ENCODE data around the gene ENPP6. TPM values are rescaled to one million over a fixed set of nuclear protein-coding genes. Genes with fewer than 3 reads are reported as not detected.
"Not testable (repeated sequence)": the region's sequence is repeated elsewhere in the genome, so short reads cannot be mapped to it uniquely, and the experiment has no call there.

The ENPP6 gene
- total RNA-seq, 2 experiments from 2014 or later, result 0.47 to 0.75 TPM

DNA sequence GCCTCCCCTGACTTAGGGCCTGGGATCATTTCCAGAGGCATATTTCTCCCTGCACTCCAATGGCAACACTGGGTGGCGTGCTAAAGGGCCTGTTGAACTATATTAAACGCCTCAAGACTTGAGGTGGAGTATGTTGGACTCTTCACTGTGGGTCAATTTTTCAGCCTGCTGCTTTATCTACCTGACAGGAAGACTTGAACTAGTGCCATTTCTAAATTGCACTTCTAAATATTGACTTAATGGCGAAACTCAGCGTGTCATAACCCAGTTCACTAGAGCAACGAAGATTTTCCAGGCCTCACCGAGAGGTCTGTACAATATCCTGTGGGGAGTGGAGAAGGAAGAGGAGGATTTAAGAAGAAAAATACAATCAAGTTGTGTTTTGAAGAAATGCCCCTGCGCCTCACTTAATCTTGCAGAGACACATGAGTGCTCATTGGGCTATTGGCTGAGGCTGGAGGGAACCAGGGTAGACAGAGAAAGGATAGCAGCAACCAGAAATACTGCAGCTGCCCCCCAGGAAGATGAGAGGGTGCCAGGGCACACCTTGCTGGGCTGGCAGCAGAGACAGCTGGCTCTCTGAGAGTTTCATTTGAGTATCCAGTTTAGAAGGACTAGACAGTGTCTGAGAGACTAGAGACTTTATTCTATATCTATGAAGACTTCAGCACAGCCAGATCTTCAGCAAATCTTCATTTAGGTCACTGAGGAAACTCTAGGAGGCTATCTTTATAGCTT is 67.4 kb downstream of the ENPP6 start:
- POLR2A ChIA-PET, result no interaction called here
- Mint-ChIP-seq H3K27me3 (peaks cover 6% of the 10 kb centered on the region), H3K9me3 (no peaks in the 10 kb centered on the region), H3K4me1 (peaks cover 14% of the 10 kb centered on the region), H3K27ac (no peak overlapping the region), H3K36me3 (ENCODE audit: low read depth) (no peaks in the 10 kb centered on the region), H3K4me3 (no peak overlapping the region)
- CTCF ChIA-PET, result interaction anchor here (1.7 kb wide), 1 partner anchor 14 kb away, joined by 4 read pairs; no protein-coding TSS in a partner anchor
- no peak for DNase-seq

DNA sequence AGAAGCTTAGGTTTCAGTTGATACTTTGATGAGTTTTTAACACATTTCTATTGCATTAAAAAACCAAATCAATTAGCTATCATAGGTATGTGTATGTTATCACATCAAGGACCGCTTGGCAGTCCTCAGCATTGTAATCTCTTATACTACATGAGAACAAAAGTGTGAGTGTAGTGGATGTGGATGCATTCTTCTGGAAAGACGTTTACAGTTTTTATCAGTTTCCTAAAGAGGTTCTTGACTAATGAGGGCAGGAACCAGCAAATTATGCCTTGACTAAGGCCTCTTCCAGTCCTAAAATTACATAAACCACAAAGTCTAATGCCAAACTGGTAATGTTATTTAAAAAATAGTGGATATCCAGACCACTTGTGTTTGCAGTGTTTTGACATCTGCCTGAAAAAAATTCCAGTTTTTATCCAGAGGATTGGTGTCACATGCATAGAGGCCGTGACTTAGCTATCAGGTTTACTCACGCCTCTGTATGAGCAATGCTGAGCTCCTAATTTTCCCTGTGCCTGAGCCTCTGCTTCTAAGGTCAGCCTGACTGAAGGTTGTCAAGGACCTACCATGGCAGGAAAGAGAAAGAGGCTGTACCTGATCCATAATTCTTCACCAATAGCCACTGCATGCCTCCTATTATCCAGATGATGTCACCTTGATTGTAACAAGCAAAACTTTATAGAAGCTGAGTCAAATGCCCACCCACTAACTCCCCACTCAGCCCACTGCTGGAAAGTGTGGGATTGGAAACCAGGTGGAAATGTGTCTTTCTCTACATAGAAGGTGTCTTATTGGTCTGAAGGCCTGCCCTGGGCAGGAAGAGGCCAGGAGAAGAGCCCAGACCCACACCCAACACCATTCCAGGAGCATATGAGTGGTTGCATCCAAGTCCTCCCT is 68.7 kb downstream of the ENPP6 start:
- Mint-ChIP-seq H3K27me3 (peaks cover 5% of the 10 kb centered on the region), H3K4me1 (peaks cover 14% of the 10 kb centered on the region), H3K9me3 (no peaks in the 10 kb centered on the region), H3K4me3 (no peak overlapping the region), H3K27ac (no peak overlapping the region), H3K36me3 (ENCODE audit: low read depth) (no peaks in the 10 kb centered on the region)
- DNase-seq, result no peak
- POLR2A ChIA-PET, result interaction anchor here (0.5 kb wide), 1 partner anchor 907 kb away, joined by 4 read pairs; no protein-coding TSS in a partner anchor
- CTCF ChIA-PET, result no interaction called here

DNA sequence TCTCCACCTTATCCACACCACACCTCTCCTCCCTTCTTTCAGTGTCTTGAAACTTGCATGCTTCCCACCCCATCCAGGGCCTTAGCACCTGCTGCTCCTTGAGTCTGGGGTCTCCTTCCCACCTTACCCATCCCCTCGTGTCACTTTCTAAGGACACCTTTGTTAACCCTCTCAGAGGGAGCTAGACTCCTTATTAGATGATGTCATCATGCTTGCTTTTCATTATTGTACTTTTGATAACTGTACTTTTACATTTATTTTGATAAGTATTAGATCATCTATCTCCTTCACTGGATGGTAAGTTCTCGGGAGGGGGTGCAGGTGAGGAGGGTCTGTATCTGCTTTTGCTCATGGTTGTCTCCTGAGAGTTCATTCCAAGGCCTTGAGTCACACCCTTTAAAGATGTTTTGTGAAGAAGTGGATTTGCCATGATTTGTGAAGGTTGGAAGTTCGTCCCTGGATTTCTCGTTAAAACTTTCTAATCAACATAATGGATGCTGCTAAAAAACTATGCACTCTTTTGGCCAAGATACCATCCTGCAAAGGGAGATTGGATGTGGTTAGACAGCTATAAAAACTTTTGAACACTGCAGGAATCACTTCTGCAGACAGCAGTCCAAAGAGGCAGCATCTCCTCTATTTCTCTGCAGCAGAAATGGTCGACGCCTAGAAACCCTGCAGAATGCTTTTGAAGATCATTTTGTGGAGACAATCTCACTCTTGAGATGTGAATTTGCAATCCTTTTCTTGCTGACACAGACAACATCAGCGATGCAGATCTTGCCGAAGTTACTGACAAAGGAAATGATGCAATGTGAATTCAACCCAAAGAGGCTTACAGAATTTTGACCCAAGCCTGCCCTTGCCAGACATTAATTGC is 69.6 kb downstream of the ENPP6 start:
- Mint-ChIP-seq H3K27me3 (peaks cover 5% of the 10 kb centered on the region), H3K27ac (no peak overlapping the region), H3K36me3 (ENCODE audit: low read depth) (no peaks in the 10 kb centered on the region), H3K4me1 (peaks cover 14% of the 10 kb centered on the region), H3K9me3 (no peaks in the 10 kb centered on the region), H3K4me3 (no peak overlapping the region)
- ChIA-PET CTCF (no interaction called here), POLR2A (no interaction called here)
- DNase-seq, result no peak

DNA sequence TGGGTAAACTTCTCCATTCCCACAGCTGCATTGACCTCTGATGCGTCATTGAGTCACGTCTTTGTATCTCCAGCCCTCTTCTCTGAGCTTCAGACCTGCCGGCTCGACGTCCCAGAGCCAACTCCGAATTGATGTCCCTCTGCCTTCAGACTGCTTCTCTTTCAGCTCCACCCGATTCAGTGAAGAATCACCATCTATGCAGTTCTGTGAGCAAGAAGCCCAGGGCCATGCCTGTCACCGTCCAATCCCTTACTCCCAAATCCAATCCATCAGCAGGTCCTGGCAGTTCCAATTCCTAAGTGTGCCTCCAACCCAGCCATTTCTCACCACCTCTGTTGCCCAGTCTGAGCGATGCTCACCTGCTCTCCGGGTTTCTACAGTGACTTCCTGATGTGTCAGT is 70.7 kb downstream of the ENPP6 start:
- Mint-ChIP-seq H3K4me3 (no peak overlapping the region), H3K4me1 (peaks cover 14% of the 10 kb centered on the region), H3K36me3 (ENCODE audit: low read depth) (no peaks in the 10 kb centered on the region), H3K9me3 (no peaks in the 10 kb centered on the region), H3K27ac (no peak overlapping the region), H3K27me3 (peaks cover 5% of the 10 kb centered on the region)
- ChIA-PET CTCF (interaction anchor here (0.7 to 1.3 kb wide), 2 partner anchors 20 to 564 kb away, joined by 3 to 5 read pairs; no protein-coding TSS in a partner anchor), POLR2A (no interaction called here)
- no peak for DNase-seq

DNA sequence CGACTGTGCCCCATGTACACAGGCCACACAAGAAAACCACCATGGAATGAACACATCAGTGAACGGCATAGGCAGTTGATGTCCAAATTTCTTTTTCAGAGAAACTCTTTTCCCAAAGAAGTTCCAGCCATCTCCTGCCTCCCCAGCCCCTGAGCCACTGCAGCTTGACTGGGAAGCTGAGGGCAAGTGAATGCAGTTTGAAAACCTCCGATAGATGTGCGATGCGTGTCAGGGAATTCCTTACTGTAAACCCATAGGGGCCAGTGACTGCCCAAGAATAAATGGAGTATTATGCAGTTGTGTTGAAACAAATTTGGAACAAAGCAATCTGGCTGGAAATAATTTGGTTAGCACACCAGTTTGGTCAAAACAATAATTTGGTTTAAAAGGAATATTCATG is 72.1 kb downstream of the ENPP6 start:
- Mint-ChIP-seq H3K36me3 (ENCODE audit: low read depth) (no peaks in the 10 kb centered on the region), H3K27ac (no peak overlapping the region), H3K27me3 (peaks cover 5% of the 10 kb centered on the region), H3K9me3 (no peaks in the 10 kb centered on the region), H3K4me3 (no peak overlapping the region), H3K4me1 (peaks cover 14% of the 10 kb centered on the region)
- DNase-seq, result no peak
- ChIA-PET POLR2A (no interaction called here), CTCF (no interaction called here)

DNA sequence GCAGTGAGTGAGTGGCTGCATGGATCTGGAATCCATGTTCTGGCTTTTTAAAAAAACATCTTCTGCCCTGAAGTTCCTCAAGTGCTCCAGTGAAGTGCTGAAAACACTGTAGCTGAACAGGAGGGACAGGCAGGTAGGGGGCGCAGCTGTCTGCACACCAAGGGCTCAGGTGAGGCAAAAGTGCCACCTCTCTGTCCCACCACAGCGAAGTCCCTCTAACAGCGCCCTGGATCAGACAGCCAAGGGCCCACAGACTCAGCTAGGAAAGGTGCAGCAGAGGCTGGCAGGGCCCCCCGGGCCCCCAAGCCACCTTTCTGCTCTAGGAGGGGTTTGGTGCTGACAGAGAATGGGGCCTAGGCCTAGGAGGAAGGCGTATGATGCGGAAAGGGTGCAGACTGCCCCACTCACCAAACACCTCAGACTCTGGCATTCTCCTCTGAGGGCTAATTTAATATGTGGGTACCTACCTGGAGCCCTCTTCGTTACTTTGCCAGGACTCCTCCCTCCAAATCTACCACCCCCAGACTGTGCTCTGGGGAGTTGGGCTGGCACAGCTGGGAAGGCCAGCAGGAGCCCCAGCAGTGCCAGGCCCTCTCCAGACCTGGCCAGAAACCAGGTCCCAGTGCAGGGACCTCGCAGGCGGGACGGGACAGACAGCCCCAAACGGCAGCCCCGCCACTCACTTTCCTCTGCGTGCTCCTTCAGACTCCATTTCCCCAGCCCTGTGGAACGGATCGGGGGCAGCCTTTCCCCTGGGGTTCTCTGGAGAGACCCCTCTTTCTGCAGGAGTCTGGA is 73.7 kb downstream of the ENPP6 start:
- H3K27ac Mint-ChIP-seq, result no peak overlapping the region
- DNase-seq, result no peak

DNA sequence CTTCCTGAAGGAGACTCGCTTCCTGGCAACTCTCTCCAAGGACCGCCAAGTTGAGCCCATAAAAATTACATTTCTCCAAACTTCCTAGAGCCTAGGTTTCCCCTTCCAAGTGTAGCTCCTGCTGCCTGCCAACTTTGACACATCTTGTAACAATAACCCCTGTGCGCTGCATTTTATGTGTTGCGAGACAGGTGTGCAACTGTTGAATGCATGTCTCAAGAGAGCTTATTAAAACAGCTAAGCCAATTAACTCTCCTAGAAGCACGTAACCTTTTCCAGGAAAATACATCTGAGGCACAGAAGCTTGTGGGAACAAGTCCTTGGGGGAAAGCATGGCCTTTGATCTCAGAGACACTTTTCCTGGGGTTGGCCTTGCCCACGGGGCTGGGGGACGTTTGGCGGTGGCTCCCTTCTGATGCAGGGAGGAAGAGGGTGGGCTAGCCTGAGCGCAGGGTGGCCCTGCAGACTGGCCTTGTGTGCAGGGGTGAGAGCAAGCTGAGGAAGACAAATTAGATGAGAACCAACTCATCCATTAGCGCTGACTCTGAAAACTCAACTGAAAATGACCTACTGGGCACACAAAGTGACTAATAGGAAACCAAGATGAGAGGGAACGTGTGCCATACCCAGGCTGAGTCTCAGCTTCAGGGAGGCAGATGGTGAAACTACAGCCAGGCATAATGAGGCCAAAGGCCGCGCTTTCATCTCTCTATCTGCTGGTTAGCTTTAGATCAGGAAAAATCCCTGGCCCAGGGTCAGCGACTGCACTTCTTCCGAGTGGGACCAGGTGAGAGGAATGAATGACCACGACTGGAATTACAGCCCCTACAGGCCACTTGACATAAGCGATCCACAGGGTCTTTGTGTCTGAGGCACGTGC is 75.3 kb downstream of the ENPP6 start:
- Mint-ChIP-seq H3K36me3 (ENCODE audit: low read depth) (peaks cover 2% of the 10 kb centered on the region), H3K4me3 (no peak overlapping the region), H3K9me3 (no peaks in the 10 kb centered on the region), H3K4me1 (no peaks in the 10 kb centered on the region), H3K27me3 (peaks cover 7% of the 10 kb centered on the region), H3K27ac (no peak overlapping the region)
- no peak for DNase-seq
- POLR2A ChIA-PET, result no interaction called here
- CTCF ChIA-PET, result interaction anchor here (1.1 to 1.2 kb wide), 2 partner anchors 16 to 337 kb away, joined by 3 read pairs; no protein-coding TSS in a partner anchor

More for the DNA sequence above, 73.7 kb downstream of the ENPP6 start:
- Mint-ChIP-seq H3K36me3 (ENCODE audit: low read depth) (no peaks in the 10 kb centered on the region), H3K4me1 (peaks cover 12% of the 10 kb centered on the region), H3K4me3 (no peak overlapping the region), H3K27me3 (peaks cover 5% of the 10 kb centered on the region), H3K9me3 (no peaks in the 10 kb centered on the region)
- POLR2A ChIA-PET, result no interaction called here
- CTCF ChIA-PET, result interaction anchor here (0.9 kb wide), 1 partner anchor 36 kb away, joined by 3 read pairs; no protein-coding TSS in a partner anchor

DNA sequence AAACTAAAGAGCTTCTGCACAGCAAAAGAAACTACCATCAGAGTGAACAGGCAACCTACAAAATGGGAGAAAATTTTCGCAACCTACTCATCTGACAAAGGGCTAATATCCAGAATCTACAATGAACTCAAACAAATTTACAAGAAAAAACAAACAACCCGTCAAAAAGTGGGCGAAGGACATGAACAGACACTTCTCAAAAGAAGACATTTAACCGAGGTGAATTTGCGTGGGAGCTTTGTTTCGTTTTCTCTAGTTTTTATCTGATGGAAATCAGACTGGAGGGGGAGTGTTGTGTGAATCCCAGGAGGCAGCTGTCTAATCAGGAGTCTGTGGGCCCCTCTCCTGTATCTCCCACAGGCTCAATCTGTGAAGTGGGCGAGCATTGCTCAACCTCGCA is 76.8 kb downstream of the ENPP6 start:
- H3K27me3 Mint-ChIP-seq; DNase-seq; H3K27ac Mint-ChIP-seq; H3K4me3 Mint-ChIP-seq; H3K36me3 Mint-ChIP-seq (ENCODE audit: low read depth); POLR2A ChIA-PET; H3K4me1 Mint-ChIP-seq; H3K9me3 Mint-ChIP-seq: not testable (repeated sequence)
- CTCF ChIA-PET, result interaction anchor here (1.1 kb wide), 1 partner anchor 18 kb away, joined by 3 read pairs; no protein-coding TSS in a partner anchor

DNA sequence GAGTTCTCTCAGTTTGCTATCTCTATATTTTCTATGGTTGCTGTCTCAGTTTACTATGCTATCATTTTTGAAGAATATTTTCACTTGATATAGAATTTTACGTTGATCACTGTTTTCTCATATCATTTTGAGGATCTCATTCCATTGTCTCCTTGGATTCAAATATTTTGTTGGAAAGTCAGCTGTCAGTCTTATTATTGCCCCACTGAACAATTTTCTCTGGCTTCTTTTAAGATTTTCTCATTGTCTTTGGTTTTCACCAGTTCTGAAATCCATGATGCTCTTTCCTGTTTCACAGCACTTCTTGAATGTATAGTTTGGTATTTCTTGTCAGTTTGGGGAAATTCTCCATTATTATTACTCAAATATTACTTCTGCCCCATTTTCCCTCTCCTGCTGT is 81.1 kb downstream of the ENPP6 start:
- DNase-seq, result no peak
- peaks cover 14% of the 10 kb centered on the region for H3K27me3 Mint-ChIP-seq
- H3K27ac Mint-ChIP-seq, result no peak overlapping the region
- H3K4me1 Mint-ChIP-seq, result no peaks in the 10 kb centered on the region
- CTCF ChIA-PET, result no interaction called here
- no peak overlapping the region for H3K4me3 Mint-ChIP-seq
- POLR2A ChIA-PET, result no interaction called here
- peaks cover 2% of the 10 kb centered on the region for H3K36me3 Mint-ChIP-seq (ENCODE audit: low read depth)
- H3K9me3 Mint-ChIP-seq, result peaks cover 6% of the 10 kb centered on the region

DNA sequence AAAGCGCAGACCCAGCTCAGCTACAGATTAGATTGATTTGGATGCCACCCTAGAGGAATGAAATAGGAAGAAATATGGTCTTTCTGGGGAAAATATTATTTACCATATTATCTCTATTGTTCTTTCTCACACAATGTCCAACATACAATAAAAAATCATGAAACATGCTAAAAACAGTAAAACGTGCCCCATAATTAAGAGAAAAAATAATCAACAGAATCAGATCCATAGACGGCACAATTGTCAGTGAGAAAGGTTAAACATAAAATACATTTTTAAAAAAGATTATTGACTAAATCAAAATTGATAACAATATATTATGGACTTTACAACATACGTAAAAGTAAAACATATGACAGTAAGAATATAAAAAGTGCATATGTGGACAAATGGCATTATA is 90.9 kb downstream of the ENPP6 start:
- CTCF ChIA-PET, result no interaction called here

DNA sequence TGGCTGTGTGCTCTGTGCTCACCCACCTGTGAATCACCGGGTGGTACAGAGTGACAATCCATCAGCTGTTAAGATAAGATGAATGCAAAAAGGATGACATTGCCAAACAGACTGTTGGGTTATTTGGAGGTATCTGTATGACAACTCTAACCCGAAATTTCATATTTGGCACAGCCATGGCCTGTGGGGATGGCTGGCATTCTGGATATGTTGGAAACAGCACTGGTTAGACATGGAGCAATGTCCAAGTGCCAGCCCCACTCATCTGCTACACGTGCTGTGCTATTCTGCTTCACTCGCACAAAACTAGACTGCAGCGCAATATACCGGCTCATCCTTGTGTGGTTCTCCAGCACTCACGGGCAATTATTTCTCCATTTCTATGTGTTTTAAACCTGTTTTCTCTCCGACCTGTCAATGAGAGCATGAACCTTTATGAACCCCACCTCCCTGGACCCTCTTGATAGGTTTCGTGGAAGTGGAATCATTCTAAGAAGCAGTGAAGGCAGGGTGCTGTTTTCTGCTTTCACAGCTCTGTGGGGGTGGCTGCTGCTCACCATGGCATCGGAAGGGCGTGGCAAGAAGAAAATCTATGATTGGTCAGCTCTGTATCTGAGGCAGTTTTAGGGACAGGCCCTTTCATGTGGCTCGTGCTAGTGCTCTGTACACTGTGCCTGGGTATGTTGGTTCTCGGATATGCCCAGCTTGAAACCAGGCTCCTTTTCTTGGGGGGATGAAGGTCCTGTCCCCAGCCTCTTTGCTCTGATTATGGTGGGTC is 94.9 kb downstream of the ENPP6 start:
- Mint-ChIP-seq H3K4me3 (no peak overlapping the region), H3K36me3 (ENCODE audit: low read depth) (no peaks in the 10 kb centered on the region), H3K9me3 (no peaks in the 10 kb centered on the region), H3K4me1 (no peaks in the 10 kb centered on the region), H3K27me3 (peaks cover 19% of the 10 kb centered on the region), H3K27ac (no peak overlapping the region)
- POLR2A ChIA-PET, result no interaction called here
- CTCF ChIA-PET, result no interaction called here
- no peak for DNase-seq

More for the DNA sequence above, 90.9 kb downstream of the ENPP6 start:
- H3K4me3 Mint-ChIP-seq, result no peak overlapping the region
- H3K36me3 Mint-ChIP-seq (ENCODE audit: low read depth), result no peaks in the 10 kb centered on the region
- POLR2A ChIA-PET, result no interaction called here
- H3K9me3 Mint-ChIP-seq, result no peaks in the 10 kb centered on the region
- no peak overlapping the region for H3K27ac Mint-ChIP-seq
- peaks cover 30% of the 10 kb centered on the region for H3K27me3 Mint-ChIP-seq
- DNase-seq, result no peak
- H3K4me1 Mint-ChIP-seq, result no peaks in the 10 kb centered on the region
